Smooth muscle cell (in vitro differentiated cells): ENCODE data around the gene PER1. TPM values are rescaled to one million over a fixed set of nuclear protein-coding genes. Genes with fewer than 3 reads are reported as not detected.

Experiments
- DNase-seq: peaks from one replicate; lab custom pipeline; 2025; ENCODE audit not compliant: unreplicated experiment; lab: John Stamatoyannopoulos, UW
- H2AFZ ChIP-seq: fragments of 200-600 bp; sonication (generic); 2 replicates; pipeline ENCODE4 v1.6.0; 2016; ENCODE audit warnings: antibody characterized with exemption, low read depth, mild to moderate bottlenecking
- H3F3A ChIP-seq: fragments of 200-600 bp; sonication (generic); 2 replicates; pipeline ENCODE4 v1.6.0; 2017; ENCODE audit warnings: antibody characterized with exemption, low read depth
- H3K27ac ChIP-seq: fragments of 200-600 bp; sonication (generic); 2 replicates; pipeline ENCODE4 v1.5.1; 2016; ENCODE audit warnings: low read depth, mild to moderate bottlenecking
- H3K27me3 ChIP-seq: fragments of 200-600 bp; sonication (generic); 2 replicates; pipeline ENCODE4 v1.6.1; 2016; ENCODE audit warnings: low read depth, mild to moderate bottlenecking
- H3K36me3 ChIP-seq: fragments of 200-600 bp; sonication (generic); 2 replicates; pipeline ENCODE4 v1.5.1; 2016; ENCODE audit warnings: low read depth
- H3K4me1 ChIP-seq: fragments of 200-600 bp; sonication (generic); 2 replicates; pipeline ENCODE4 v1.5.1; 2016; ENCODE audit warnings: low read depth
- H3K4me2 ChIP-seq: fragments of 200-600 bp; sonication (generic); 2 replicates; pipeline ENCODE4 v1.6.0; 2016; ENCODE audit warnings: mild to moderate bottlenecking
- H3K4me3 ChIP-seq: fragments of 200-600 bp; sonication (generic); 2 replicates; pipeline ENCODE4 v1.5.1; 2016; ENCODE audit warnings: mild to moderate bottlenecking
- H3K79me2 ChIP-seq: fragments of 200-600 bp; sonication (generic); 2 replicates; pipeline ENCODE4 v1.6.0; 2016; ENCODE audit warnings: low read depth, mild to moderate bottlenecking
- H3K9ac ChIP-seq: fragments of 200-600 bp; sonication (generic); 2 replicates; pipeline ENCODE4 v1.6.0; 2016; ENCODE audit warnings: low read depth
- H3K9me3 ChIP-seq: fragments of 200-600 bp; sonication (generic); replicated peaks from 2 replicates; pipeline ENCODE4 v1.5.1; 2016; ENCODE audit warnings: low read depth
- H4K20me1 ChIP-seq: fragments of 200-600 bp; sonication (generic); 2 replicates; pipeline ENCODE4 v1.6.0; 2016; ENCODE audit warnings: low read depth
- WGBS: methylation state at CpG from one replicate; pipeline ENCODE4 v1.1.7; 2016; ENCODE audit warnings: low lambda C conversion rate; 5-methylcytosine and 5-hydroxymethylcytosine counted together
- polyA plus RNA-seq: library from polyadenylated mRNA; unstranded; fragments of >200 nt; fragmentation: Nextera tagmentation; extraction: Ambion mirVana; gene quantifications from 2 replicates; pipeline ENCODE4 v1.2.1, GENCODE V29; 2016
- total RNA-seq: library from RNA; depleted of rRNA; stranded (reverse); fragments of >200 nt; gene quantifications from 2 replicates; pipeline ENCODE4 v1.2.3, GENCODE V29; 2014
- TF ChIP-seq, protein P1 (sequence below): fragments of 200-600 bp; sonication (generic); IDR thresholded peaks from 2 replicates; pipeline ENCODE4 v1.5.1; 2017; ENCODE audit warnings: borderline replicate concordance, mild to moderate bottlenecking, antibody characterized with exemption; ENCODE audit not compliant: insufficient read depth, poor library complexity, severe bottlenecking

PER1 gene
- total and polyA plus RNA-seq, 2 experiments from 2014 or later: 29.0 to 55.2 TPM

DNA sequence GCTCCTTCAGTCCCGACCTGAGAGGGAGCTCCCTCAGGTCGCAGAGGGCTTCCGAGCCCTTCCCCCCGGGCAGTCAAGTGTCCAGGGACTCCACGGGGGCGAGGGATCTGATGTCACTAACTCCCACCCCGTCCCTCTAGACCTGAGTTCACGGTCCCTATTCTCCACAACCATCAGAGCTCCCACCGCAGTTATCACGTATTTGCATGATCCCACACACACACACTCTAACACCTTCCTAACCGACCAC lies 3.7 kb upstream of the PER1 start:
- Histone ChIP-seq H3K36me3 (no peaks in the 10 kb centered on the region), H3K4me2 (peak overlapping the region; percentile 93), H2AFZ (no peak overlapping the region), H3F3A (peaks cover 11% of the 10 kb centered on the region), H3K9me3 (no peaks in the 10 kb centered on the region), H3K79me2 (no peaks in the 10 kb centered on the region), H4K20me1 (peaks cover 38% of the 10 kb centered on the region), H3K27me3 (no peaks in the 10 kb centered on the region), H3K4me1 (peaks cover 17% of the 10 kb centered on the region), H3K9ac (peak overlapping the region; percentile 94), H3K4me3 (peak overlapping the region; percentile 70), H3K27ac (peak overlapping the region; percentile 99)
- TF ChIP-seq, protein P1, sequence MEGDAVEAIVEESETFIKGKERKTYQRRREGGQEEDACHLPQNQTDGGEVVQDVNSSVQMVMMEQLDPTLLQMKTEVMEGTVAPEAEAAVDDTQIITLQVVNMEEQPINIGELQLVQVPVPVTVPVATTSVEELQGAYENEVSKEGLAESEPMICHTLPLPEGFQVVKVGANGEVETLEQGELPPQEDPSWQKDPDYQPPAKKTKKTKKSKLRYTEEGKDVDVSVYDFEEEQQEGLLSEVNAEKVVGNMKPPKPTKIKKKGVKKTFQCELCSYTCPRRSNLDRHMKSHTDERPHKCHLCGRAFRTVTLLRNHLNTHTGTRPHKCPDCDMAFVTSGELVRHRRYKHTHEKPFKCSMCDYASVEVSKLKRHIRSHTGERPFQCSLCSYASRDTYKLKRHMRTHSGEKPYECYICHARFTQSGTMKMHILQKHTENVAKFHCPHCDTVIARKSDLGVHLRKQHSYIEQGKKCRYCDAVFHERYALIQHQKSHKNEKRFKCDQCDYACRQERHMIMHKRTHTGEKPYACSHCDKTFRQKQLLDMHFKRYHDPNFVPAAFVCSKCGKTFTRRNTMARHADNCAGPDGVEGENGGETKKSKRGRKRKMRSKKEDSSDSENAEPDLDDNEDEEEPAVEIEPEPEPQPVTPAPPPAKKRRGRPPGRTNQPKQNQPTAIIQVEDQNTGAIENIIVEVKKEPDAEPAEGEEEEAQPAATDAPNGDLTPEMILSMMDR: no peak
- no peak for DNase-seq
- 3% methylated on average over 11 of the region's 11 CpGs for WGBS

DNA sequence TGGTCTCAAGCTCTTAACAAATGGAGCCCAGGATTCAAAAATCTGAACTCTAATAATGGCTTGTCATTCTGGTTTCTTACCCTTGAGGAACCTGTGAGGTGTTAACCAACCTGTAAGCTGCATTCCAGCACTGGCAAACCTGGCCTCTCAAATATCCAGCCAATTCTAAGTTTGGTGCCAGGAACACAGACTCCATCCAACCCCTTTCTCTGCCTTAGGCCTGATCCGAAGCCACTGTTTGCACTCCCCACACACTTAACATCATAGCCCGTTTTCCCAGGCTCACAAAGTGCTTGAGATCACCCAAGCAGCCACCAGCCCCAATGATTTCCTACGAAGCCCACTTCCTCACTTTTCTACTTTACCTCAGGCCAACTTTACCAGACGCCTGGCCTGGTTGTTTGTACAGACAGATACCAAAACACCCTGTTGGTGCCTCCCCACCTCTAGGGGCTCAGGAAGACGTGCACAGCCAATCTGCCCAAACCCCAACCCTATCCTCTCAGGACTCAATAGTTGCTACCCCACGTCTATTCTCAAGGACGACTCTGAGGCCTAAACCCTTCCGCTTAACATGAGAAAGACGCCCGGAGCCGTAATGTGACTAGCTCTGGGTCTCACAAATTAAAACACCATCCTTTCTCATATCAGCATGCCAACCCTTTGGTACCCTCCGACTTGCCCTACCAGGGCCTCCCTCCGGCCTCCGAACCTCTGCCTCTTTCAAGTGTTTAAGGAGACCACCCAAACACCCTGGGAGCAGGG lies 3.2 kb upstream of the PER1 start:
- Histone ChIP-seq H3K79me2 (peaks cover 5% of the 10 kb centered on the region), H3K4me3 (peak overlapping the region; percentile 70), H3F3A (peaks cover 10% of the 10 kb centered on the region), H3K4me1 (peaks cover 17% of the 10 kb centered on the region), H2AFZ (no peak overlapping the region), H3K36me3 (no peaks in the 10 kb centered on the region), H3K27ac (peak overlapping the region; percentile 99), H4K20me1 (peaks cover 43% of the 10 kb centered on the region), H3K9me3 (no peaks in the 10 kb centered on the region), H3K27me3 (no peaks in the 10 kb centered on the region), H3K9ac (peak overlapping the region; percentile 94), H3K4me2 (peak overlapping the region; percentile 93)
- 70% methylated on average over 14 of the region's 14 CpGs for WGBS
- TF ChIP-seq, protein P1: no peak
- no peak for DNase-seq

DNA sequence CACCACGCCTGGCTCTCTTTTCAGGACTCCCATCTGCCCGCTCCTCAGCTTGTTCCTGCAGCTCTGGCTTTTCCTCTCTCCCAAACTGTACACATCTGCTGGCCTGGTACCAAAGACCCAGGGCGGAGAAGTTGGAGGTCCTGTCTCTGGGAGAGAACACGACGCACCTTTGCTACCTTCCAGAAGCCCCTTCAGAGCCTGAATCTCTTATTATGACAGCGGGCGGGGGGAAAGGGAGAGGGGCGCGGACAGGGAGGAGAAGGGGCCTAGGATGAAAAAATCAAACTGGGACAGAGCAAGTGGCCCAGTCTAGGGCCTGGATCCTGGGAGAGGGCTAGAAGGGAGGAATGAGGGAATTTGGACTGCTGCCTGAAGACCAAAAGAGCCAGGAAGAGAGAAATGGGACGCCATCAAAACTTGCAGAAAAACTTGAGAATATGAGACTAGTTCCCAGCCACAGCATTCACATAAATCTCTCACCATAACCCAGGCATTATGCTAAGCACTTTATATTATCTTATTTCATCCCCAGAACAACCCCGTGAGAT lies 2.5 kb upstream of the PER1 start:
- Histone ChIP-seq H3K27me3 (no peaks in the 10 kb centered on the region), H3K4me3 (peak overlapping the region; percentile 70), H2AFZ (no peak overlapping the region), H3K79me2 (peaks cover 10% of the 10 kb centered on the region), H3F3A (peaks cover 10% of the 10 kb centered on the region), H3K27ac (peak overlapping the region; percentile 99), H3K4me1 (peaks cover 17% of the 10 kb centered on the region), H4K20me1 (peaks cover 50% of the 10 kb centered on the region), H3K36me3 (no peaks in the 10 kb centered on the region), H3K4me2 (peak overlapping the region; percentile 93), H3K9ac (peak overlapping the region; percentile 94), H3K9me3 (no peaks in the 10 kb centered on the region)
- 53% methylated on average over 11 of the region's 11 CpGs for WGBS
- TF ChIP-seq, protein P1: no peak
- DNase-seq: no peak
